HUDEP-2 (cell line): Measurements from ENCODE around the gene DOK6.

ENCODE experiments used
- DNase-seq, 76 experiments: peaks; one replicate each; lab custom pipeline; 2025; ENCODE audit not compliant: unreplicated experiment in 76 of 76; lab: John Stamatoyannopoulos, UW

Gene DOK6

DNA sequence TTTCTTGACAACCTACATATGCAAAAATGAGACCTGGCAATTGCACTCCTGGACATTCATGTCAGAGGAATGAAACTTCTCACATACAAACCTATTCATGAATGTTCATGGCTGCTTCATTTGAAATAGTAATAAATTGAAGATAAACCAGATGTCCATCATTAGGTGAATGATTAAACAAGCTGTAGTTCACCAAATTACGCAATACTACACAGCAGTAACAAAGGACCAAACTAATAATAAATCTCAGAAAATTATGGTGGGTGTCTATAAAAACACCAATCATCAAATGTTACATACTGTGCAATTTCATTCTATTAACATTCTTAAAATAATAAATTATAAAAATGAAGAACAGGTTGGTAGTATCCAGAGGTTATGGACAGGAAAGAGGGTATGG is 13.5 kb downstream of the DOK6 start:
- no peak for DNase-seq

DNA sequence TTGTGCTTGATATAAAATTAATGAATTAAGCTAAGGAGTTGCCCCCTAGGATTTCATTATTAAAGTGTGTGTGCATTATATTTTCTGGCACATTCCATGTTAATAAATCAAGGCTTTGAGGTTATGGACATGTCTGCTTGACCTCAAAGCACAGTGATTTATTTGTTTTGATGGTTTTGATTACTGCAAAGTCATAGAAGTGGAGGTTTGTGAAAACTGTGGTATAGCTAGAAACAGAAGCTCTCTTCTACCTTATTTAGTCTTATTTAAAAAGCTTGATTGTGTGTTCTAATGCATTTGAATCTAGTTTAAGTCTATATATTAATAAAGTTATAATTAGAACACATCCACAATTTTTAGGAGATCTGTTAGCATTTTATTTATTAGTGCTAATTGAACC is 32.2 kb downstream of the DOK6 start:
- no peak for DNase-seq

DNA sequence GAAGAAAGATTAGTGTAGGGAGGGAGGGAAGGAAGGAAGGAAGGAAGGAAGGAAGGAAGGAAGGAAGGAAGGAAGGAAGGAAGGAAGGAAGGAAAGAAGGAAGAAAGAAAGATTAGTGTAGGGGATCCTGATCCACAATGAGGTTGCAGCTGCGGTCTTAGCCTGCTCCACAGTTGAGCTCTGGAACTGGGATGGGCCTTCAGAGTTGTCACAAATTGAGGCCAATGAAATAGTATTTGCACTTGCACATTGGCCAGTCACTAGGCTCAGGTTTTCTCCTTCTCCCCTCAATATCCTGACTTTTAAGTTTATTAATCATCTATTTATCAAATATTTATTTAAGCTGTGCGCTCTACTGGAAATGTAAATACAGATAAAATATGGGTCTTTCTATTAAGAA is 34.3 kb downstream of the DOK6 start:
- no peak for DNase-seq

DNA sequence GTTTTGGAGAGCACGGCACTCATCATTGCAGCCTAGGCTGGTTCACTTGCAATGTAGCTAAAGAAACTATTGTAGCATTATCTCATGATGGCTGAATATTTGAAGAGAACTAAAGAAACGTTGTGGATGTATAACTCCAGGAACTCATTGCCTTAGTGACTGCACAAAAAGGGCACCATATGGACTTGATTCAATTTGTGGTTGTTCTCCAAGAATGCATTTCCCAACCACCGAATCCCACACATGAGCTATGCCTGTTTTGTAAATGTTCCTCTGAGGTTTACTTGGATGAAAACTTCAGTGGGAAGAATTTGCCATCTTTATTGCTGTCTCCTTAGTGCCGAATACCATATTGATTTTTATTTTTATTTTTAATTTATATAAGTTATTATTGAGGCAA is 43.5 kb downstream of the DOK6 start:
- DNase-seq = no peak

DNA sequence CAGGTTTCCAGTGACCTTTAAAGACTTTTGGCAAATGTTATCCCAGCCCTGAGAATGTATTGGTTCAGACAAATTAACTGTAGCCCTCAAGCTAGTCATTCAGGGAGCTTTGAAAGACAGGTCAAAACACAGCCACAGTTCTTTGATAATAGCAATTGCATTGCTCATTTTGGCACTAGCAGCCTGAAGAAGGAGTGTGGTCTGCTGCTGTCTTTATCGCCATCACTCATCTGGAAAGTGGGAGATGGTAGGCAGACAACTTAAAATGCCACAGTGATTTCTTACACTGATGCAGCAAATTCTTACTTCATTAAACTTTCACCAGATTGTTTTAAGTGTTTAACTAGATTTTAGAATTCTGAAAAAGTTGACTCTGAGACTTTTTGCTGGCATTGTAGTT is 47.2 kb downstream of the DOK6 start:
- no peak for DNase-seq

DNA sequence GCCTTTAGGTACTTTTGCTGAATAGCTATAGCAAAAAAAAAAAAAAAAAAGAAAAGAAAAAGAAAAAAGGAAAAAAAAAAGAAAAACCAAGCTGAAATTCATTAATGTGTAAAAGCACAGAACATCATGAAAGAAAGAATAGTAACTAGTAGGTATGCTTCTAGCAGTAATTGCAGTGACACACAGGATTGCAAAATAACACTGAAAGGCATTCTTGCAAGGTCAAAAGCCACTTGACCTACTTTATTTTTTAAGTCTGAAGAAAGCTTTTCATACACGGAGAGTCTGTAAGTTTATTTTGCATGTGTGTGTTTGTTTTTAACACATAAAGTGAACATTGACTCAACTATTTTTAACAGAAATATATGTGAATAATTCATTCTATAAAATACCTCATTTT is 54.4 kb downstream of the DOK6 start:
- no peak for DNase-seq

DNA sequence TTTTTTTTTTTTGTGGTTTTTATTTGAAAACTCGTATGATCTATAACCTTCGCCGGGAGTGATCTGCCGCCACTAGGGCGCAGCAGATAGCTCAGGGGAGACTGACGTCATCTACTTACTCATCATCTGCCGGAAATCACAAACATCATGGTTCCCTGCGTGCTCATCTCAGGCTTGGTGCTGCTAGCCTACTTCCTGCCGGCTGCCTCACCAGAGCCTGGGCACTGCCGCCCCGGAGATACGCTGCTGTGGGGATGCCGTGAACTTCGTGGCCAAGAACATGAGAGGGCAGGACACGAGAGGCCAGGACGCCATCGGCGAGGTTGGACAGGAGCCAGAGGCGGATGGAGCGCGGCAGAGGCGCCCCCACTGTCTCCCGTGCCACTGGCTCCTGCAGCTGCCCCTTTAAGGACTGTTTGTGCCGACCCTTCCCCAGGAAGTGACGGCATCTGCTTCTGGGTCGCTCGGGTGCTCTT is 68.8 kb downstream of the DOK6 start:
- DNase-seq = peak in 4 of 76 experiments; percentile 6 to 21 (median 12)

DNA sequence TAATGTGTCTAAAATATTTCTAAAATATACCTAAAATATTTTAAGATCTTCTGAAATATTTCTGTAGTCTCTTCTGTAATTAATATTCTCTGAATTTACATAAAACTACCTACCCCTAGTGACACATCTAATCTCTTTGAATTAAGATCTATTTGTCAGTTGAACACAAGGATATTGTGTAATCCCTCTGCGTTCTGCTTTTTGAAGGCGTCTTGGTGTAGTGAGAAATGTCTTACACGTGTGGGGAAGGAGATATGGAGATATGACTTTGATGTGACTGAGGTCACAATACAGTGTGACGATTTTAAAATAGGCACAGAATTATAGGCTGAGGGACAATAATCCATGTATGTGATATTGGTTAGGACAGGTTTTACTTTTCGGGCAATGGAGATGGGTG is 79.8 kb downstream of the DOK6 start:
- DNase-seq = no peak

DNA sequence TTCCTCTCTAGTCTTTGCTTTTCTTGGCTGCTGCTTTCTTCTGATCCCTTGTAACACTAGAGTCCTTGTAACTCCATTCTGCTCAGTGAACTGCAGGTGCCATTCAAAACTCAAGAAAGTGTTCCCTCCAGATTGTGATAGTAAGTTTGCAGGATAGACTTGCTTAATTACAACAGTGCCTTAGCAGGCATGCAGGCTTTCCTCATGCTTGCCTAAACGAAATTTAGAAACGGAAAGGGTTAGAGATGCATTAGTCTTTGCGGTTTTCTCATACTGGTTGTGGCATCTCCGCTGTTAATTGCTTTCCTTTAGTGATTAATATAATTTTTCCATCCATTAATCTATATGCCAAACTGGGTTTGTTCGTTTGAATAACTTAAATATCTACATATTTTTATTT is 82.9 kb downstream of the DOK6 start:
- DNase-seq = no peak

DNA sequence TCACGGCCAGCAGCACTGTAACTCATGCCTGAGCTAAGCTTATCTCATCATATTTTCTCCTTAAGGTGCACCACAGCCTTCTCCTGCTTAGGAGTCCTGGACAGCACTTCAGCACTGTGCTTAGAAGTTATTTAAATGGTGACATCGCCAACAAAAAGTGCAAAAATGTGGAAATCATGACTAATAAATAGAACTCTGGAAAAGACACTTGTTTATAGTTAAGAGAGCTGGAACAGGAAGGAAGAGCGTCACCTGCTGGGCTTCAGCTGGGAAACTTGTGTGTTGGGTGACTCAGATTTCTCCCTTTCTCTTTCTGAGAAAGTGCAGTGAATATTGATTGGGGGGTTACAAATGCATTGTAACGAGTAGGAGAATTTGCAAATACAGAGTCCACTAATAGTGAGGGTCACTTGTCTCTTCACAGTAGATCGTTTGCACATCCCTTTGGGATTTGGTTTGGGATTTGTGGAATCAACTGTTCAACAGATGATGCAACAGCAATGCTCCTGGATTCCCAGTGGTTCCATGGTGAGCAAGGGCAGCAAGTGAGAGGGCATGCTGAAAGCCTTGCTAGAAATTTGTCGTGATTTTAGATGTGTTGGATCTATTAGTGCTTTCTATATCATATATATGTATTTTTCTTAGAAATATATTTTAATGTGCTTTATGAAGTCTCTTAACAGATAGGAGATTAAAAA is 84.2 kb downstream of the DOK6 start:
- no peak for DNase-seq

DNA sequence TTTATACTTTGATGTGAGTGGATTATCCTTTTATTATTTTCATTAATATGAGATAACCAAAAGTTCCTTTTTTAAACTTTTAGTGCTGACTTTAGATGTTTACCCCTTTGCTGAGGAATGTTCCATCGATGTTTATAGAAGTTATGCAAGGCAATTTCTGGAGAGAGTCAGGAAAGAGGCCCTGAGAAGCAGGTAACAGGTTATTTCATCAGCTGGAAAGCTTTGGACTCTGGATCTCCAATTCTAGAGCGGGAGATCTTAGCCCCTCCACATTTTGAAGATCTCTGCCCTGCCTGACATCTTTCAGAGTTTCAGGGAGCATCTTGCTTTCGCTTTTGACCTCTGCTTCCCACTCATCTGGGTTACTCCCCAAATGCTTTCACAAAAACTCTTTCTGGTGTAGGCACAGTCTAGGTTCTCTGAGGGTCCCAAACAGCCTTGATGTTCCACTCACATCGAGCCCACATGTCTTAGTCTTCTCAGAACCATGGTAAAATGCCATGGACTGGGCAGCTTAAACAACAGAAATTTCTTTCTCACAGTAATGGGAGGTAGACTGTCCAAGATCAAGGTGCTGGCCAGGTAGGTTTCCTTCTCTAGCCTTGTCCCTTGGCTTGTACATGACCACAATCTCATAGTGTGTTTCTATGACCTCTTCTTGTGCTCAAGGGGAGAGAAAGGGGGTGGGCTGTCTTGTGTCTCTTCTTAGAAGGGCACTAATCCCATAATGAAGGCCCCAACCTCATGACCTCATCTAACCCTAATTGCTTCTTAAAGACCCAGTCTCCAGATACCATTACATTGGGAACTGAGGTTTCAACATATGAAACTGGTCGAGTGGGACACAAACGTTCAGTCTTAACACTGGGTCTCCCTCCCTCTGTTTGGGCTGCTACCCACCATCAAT is 87.1 kb downstream of the DOK6 start:
- DNase-seq = no peak

DNA sequence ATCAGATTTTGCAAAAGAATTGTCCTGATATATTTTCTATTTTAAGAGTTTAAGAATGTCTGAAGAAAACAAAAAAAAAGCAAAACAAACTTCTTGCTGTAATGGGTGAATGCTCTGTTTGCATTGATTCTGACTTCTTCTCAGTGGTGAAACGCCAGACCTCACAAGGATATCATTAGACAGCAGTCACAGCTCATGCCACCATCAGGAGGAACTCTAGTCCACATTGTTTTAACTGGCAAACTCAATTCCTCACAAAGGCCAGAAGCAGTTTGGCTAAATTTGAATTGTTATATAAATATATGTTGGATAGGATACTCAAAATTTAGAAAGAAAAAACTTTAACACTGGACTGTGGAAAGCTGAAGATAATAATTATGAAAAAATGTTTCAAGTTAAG is 89.4 kb downstream of the DOK6 start:
- DNase-seq = no peak

DNA sequence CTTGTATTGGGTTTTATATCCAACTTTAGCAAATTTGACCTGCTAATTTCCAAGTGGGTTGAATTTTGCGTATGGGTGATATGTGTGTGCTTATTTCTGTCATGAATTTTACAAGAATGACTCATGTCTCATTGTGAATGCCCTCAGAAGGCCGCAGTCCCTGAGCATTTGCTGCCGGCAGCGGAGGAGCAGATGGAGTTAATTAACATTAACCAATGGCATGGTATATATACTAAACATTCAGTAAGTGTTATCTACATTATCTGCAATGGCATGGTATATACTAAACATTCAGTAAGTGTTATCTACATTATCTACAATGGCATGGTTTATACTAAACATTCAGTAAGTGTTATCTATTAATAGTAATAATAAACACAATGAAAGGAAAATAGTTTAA is 90.1 kb downstream of the DOK6 start:
- no peak for DNase-seq

DNA sequence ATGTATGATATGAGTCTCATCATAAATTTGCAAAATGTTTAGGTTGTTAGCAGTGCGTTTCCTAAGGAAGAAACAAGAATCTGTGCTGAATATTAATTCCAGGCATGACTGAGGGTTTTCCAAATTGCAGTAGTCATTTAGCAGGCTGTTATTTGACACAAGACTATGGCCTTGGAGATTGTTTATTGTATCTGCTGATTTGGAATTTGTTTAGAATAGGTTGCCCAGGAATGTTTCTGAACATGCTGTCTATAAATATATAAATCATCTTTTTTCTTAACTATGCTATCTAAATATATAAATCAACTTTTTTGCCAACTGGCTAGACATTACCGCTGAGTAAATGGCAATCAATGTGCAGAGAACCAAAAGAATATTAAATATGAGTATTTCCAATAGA is 90.9 kb downstream of the DOK6 start:
- DNase-seq = no peak

DNA sequence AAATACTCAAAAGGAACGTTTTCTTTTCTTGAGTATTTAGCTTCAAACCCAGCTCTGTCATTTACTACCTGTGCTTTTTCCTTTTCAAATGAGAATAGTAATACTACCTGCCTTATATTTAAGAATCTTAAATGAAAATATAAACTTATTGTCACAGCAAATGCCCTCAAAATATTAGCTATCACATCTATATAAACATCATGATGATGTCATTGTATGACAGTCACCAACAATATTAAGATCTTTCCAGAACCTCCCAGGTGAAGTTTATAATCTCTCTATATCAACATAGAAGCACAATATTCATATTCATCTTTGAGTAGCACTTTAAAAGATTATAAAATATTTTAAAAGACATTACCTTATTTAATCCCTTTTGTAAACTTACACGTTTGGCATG is 92.2 kb downstream of the DOK6 start:
- no peak for DNase-seq

DNA sequence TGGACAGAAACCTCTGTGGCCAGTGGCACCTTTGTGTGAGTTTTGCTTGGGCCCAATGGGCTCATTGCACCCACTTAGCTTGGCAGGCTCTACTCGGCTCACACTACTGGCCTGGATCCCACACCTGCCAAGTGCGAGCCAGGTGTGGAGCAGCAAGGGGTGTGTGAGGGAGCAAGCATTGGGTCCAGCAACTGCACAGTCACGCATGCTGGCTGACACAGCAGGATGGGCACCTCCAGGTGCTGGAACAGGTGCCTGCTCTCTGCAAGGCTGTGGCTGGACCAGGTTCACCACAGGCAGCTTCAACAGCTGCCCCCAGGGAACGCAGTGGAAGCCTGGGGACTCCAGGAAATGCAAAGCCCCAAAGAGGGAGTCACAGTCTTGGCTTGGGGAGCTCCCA is 94.2 kb downstream of the DOK6 start:
- no peak for DNase-seq

DNA sequence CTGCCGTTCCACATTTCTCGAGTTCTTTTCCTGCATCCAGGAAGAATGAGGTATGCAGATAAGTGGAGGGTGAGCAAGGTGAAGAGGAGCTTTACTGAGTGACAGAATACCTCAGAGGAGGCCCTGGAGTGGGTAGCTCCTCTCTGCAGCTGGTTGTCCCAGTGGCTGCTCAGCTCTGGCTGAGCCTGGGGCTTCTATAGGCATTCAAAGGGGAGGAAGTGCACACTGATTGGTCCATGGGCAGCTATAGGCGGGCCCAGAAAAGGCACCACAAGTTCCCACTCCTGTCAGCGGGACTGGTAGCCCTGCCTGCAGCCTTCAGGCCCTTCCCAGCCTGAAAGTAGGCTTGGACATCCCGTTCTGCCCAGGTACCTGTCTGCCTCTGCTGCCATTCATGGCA is 94.7 kb downstream of the DOK6 start:
- DNase-seq = no peak

DNA sequence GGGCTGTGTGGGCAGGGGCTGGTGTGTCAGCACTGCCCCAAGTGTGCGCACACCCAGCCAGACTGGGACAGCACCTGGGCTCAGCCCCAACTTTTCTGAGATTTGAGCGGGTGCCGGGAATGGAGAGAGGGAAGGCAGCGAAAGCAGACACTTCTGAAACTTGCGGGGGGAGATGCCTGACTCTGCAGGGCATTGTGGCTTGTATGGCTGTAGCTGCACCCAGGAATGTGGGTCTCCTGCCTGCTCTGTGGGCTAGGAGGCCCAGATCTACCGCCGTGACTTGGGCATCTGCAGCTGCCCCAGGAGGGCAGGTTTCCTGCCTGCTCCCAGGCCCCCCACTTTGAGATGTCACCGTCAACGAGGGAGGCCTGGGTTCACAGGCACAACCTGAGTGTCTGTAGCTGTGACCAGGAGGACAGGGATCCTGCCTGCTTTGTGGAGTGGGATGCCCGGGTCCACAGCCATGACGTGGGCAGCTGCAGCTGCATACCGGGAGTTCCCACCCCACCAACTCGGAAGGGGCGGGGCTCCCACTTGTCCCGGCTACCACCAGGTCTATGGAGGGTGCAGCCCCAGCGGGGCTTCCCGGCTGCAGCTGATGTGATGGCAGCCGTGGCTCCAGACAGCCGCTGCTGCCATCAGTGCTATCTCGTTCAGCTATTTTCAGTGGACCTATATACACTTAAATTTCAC is 95.3 kb downstream of the DOK6 start:
- no peak for DNase-seq

DNA sequence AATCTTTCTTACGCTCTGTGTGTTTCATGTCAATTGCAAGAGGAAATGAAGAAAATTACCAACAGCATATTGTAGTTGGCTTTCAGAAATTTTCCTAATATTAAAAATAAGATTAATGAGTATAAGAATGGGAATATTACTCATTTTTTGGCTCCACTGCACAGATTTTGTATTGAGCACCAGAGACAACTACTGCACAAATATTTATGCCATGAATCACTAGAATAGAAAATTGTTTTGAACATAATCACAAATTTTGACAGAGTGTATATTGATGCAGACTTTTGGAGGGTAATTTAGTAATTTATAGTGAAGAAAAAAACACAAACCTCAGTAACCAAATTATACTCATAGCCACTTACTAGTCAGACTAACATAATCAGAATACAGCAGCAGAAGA is 118.3 kb downstream of the DOK6 start:
- DNase-seq = no peak

DNA sequence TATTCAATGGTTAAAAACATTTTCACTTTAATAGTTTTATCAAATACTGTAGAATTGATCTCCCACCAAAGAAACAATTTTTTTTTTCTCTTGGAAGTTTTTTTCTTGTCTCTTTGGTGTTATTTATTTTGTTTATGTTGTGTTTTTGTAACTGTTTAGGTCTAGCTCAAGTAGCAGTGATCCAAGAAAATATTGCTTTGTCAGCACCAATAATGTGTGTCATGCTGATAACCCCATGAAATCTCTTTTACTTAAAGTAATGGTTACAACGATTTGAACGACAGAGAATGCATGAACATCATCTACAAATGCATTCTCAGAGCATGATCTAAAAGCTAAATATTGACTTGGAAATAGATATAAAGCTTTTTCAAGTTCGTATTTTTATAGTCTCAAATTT is 122.9 kb downstream of the DOK6 start:
- no peak for DNase-seq

DNA sequence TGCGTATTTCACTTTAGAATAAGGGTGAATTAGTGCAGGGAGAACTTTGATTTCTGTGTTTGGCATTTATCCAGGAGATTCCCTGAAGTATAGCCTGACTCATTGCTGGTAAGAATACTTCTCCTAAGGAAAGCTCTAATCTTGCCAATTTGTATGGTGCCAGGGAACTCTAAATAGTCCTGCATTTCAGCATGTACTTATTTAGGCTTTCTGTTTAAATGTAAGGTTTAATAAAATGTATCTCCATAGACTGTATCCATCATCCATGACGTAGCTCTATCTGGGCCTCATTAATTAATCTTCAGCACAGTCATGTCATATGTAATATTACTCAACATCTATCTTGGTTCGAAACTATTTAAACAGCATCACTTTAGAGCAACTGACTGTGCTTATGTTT is 127.7 kb downstream of the DOK6 start:
- DNase-seq = no peak

DNA sequence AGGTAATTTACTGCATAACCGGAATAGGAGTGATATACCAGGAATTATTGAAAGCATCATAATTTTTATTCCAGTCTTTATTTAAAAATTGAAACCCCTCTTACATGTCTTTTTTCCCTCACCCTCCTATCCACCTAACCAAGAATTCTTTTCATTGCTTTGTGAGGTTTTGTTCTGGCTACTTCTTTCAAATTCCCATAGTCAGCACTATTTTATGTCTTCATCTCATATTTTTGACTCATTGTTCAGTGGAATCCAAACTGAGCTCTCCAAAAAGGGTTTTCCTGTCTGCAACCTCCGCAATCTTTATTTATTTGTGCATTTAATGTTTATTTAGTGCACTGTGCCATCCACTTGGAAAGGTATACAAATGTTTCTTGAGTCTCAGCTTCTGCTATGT is 128.5 kb downstream of the DOK6 start:
- DNase-seq = no peak
